Measurements from ENCODE around the gene PHRF1.
"Not testable (repeated sequence)": the region's sequence is repeated elsewhere in the genome, so short reads cannot be mapped to it uniquely, and the experiment has no call there.

PHRF1 gene

GRCh38 chr11:639332-639955 lies 63.2 kb downstream of the PHRF1 start:
- no peak for FAIRE-seq
- DNase-seq (ENCODE audit: extremely low spot score, insufficient read length, low read depth) = no peak

- DNase-seq (ENCODE audit: extremely low spot score, insufficient read length, low read depth) (no peak), FAIRE-seq (no peak)
Measured at GRCh38 chr11:640021-640706, 63.9 kb downstream of the PHRF1 start.

GRCh38 chr11:641806-642370 lies 65.6 kb downstream of the PHRF1 start:
- DNase-seq (ENCODE audit: extremely low spot score, insufficient read length, low read depth) (no peak), FAIRE-seq (no peak)

DNA sequence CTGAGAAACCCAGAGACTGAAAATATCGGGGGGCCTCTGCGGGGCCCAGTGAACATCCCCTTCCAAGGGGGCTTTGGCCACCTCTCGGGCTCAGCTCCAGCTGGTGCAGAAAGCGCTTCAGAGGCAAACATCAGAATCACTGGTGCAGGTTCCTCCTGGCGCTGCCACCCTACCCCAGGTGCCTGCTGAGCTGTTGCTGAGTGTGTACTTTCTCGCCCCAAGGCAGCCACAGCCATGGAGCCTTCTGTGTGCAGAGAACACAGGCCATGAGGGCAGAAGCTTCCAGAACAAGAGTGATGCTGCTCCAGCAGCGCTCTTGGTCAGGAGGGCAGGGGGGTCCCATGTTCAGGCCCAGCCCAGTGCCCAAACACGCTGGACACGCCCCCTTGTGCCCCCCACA lies 67.1 kb downstream of the PHRF1 start:
- FAIRE-seq (no peak), DNase-seq (ENCODE audit: extremely low spot score, insufficient read length, low read depth) (no peak)

- no peak for FAIRE-seq
- no peak for DNase-seq (ENCODE audit: extremely low spot score, insufficient read length, low read depth)
Measured at GRCh38 chr11:643849-644738, 67.8 kb downstream of the PHRF1 start.

GRCh38 chr11:645536-645935 lies 69.3 kb downstream of the PHRF1 start:
- DNase-seq (ENCODE audit: extremely low spot score, insufficient read length, low read depth) (no peak), FAIRE-seq (no peak)

GRCh38 chr11:646214-646613 lies 69.9 kb downstream of the PHRF1 start:
- FAIRE-seq (no peak), DNase-seq (ENCODE audit: extremely low spot score, insufficient read length, low read depth) (no peak)

DNA sequence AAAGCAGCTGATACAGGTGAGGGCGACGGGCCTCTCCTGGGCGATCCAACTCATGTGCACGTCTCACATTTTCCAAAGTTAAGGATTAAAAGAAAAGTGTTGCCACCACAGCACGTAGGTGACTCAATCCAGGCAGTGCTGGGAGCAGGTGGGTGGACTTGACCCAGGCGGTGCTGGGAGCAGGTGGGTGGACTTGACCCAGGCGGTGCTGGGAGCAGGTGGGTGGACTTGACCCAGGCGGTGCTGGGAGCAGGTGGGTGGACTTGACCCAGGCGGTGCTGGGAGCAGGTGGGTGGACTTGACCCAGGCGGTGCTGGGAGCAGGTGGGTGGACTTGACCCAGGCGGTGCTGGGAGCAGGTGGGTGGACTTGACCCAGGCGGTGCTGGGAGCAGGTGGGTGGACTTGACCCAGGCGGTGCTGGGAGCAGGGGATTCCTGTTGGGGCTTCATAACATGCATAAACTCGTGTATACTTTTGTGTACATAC lies 71.4 kb downstream of the PHRF1 start:
- FAIRE-seq; DNase-seq (ENCODE audit: extremely low spot score, insufficient read length, low read depth): not testable (repeated sequence)

DNA sequence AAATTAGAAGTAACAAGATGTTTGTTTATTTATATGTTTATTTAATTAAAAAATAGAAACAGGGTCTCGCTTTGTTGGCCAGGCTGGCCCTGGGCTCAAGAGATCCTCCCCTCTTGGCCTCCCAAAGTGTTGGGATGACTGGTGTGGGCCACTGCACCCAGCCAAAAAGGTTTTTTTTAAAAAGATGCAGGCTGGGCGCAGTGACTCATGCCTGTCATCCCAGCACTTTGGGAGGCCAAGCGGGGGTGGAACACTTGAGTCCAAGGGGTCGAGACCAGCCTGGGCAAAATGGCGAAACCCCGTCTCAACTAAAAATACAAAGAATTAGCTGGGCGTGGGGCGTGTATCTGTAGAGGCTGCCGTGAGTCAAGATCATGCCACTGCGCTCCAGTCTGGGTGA lies 74.2 kb downstream of the PHRF1 start:
- DNase-seq (ENCODE audit: extremely low spot score, insufficient read length, low read depth) (no peak), FAIRE-seq (no peak)

DNA sequence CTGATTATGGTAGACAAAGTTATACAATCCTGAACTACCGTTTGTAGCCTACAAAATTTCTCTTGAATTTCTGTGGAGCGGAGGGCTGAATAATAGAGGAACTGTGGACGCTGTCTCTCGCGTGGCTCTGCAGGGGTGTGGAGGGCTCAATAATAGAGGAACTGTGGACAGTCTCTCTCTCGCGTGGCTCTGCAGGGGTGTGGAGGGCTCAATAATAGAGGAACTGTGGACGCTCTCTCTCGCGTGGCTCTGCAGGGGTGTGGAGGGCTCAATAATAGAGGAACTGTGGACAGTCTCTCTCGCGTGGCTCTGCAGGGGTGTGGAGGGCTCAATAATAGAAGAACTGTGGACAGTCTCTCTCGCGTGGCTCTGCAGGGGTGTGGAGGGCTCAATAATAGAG lies 76.9 kb downstream of the PHRF1 start:
- DNase-seq (ENCODE audit: extremely low spot score, insufficient read length, low read depth) = not testable (repeated sequence)

GRCh38 chr11:653837-654236 lies 77.6 kb downstream of the PHRF1 start:
- DNase-seq (ENCODE audit: extremely low spot score, insufficient read length, low read depth) = no peak
- no peak for FAIRE-seq

More for the DNA sequence above, 76.9 kb downstream of the PHRF1 start:
- FAIRE-seq = not testable (repeated sequence)

GRCh38 chr11:654444-654843 lies 78.2 kb downstream of the PHRF1 start:
- not testable (repeated sequence) for DNase-seq (ENCODE audit: extremely low spot score, insufficient read length, low read depth); FAIRE-seq

- DNase-seq (ENCODE audit: extremely low spot score, insufficient read length, low read depth) = no peak
- no peak for FAIRE-seq
Measured at GRCh38 chr11:655036-655726, 78.9 kb downstream of the PHRF1 start.

- DNase-seq (ENCODE audit: extremely low spot score, insufficient read length, low read depth) (no peak), FAIRE-seq (no peak)
Measured at GRCh38 chr11:656426-656825, 80.2 kb downstream of the PHRF1 start.

- DNase-seq (ENCODE audit: extremely low spot score, insufficient read length, low read depth) (no peak), FAIRE-seq (no peak)
Measured at GRCh38 chr11:656866-657265, 80.6 kb downstream of the PHRF1 start.

DNA sequence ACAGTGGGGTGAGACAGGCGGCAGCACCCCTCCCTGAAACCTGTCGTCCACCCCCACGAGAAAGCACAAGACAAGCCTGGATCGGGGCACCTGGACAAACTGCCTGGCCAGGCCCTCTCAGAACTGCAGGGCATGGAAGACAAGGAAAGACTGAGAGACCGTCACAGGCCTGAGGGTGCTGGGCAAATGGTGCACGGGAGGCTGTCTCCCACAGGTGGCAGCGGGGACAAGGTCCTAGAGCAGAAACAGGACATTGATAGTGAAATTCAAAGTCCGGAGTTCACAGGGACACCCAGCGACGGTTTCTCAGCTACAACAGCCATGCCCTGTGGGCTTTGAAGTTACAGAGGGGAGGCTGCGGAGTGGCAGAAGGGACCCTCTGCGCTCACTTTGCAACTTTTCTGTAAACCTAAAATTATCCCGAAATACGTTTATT lies 81.4 kb downstream of the PHRF1 start:
- DNase-seq (ENCODE audit: extremely low spot score, insufficient read length, low read depth) (no peak), FAIRE-seq (no peak)

DNA sequence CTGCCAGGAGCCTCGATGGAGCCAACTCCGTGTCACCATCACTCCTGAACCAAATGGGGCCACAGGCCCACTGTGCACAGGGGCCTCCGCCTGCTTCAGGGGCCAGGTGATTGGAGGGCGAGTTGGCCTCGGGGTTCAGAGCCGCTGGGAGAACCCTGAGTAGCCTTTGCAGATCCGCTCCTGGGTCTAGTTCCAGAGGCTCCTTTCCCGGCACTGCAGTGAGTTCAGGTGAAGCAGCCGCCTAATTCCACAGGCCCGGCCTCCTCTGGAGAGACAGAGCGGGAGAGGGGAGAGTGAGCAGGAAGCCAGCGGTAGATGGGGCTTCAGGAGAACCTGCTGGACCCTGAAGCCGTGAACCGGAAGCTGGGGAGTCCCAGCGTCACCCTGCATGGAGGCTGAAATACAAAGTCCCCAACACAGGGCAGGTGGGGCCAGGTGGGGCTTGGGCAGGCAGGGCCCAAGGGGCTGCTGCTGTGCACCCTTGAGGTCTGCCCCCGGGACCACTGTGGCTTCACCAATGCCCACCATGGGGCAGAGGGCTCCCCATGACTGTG lies 83.3 kb downstream of the PHRF1 start:
- FAIRE-seq (no peak), DNase-seq (ENCODE audit: extremely low spot score, insufficient read length, low read depth) (no peak)

DNA sequence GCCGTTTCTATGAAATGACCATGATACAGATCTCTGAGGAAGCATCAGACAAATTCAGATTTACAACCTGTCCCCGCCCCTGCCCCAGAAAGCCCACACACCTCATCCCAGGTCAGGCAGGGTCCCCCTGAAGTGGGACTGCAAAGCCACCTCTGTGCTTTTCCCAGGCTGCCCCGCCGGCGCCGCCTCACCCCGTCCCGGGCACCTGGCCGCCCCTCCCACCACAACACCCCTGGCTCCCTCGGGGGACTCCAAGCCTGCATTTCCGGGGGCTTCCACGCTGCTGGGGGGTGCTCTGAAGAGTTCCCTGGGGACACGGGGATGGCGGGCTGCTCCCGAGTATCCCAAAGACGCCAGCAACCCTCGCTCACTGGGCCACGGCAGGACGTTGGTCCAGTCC lies 84.0 kb downstream of the PHRF1 start:
- FAIRE-seq = no peak
- no peak for DNase-seq (ENCODE audit: extremely low spot score, insufficient read length, low read depth)

DNA sequence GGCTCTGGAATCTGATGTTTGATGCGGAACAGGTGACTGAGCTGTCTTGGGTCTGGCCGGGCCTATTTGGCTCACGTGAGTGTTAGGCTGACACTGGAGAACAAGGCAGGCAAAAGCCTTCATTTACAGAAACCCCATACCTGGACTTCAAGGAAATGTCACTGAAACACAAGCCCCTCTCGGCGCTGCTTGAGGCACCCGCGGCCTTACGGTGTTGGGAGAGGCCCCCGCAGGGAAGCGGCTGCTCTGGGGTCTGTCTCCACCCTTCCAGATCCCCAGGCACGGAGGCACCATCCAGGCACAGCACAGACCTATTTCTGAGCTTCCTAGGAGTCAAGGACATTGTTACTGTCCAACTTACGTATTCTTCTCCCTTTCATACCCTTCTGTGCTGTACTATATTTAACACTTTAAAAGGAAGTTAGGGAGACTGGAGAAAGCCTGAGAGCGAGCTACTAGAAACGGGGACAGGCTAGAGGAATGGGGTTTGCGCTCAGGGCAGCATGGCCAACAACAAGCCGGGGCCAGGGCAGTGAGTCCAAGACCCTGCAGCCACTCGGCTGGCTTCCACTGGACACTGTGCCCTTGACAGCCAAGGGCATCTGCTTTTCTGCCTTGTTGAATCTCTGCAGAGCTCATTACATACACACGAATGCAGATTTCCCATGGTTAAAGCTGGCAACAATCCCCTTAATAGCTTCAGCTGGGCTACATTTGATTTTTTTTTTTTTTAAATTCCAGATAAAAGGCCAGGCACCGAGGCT lies 84.6 kb downstream of the PHRF1 start:
- FAIRE-seq (no peak), DNase-seq (ENCODE audit: extremely low spot score, insufficient read length, low read depth) (no peak)

All from GM18507 (cell line).